Natural killer cell treated with Interleukin-12 subunit alpha and Interleukin-12 subunit beta and Interleukin-15 and Interleukin-18, amount 100 ng/mL, for 72 hours (primary cell): ENCODE measurements around the gene NDEL1. TPM values are rescaled to one million over a fixed set of nuclear protein-coding genes. Genes with fewer than 3 reads are reported as not detected.

ENCODE experiments used
- ATAC-seq, 2 donors: fragments of 150-1000 bp; cut with Tn5 transposase in 1 of 2; sonication (Bioruptor Pico), chemical (Tn5 transposase) in 1 of 2; 2 replicates each; pipeline ENCODE4 v1.10.0; 2021
- DNase-seq: peaks from one replicate; pipeline ENCODE4 v3.0.0; 2022; ENCODE audit warnings: low spot score
- H3K27ac Mint-ChIP-seq, 2 donors: 1 replicate in 1 of 2; 2 replicates in 1 of 2; pipeline ENCODE4 v1.8.0; 2022; ENCODE audit warnings: mixed read lengths in 2 of 2, mild to moderate bottlenecking in 1 of 2, moderate library complexity in 1 of 2
- H3K27me3 Mint-ChIP-seq, 2 donors: 1 replicate in 1 of 2; 2 replicates in 1 of 2; pipeline ENCODE4 v1.8.0; 2022; ENCODE audit warnings: mixed read lengths in 2 of 2
- H3K36me3 Mint-ChIP-seq: one replicate; pipeline ENCODE4 v1.8.0; 2022; ENCODE audit warnings: mixed read lengths
- H3K4me1 Mint-ChIP-seq, 2 donors: 1 replicate in 1 of 2; 2 replicates in 1 of 2; pipeline ENCODE4 v1.8.0; 2022; ENCODE audit warnings: low read depth in 2 of 2, mixed read lengths in 2 of 2, mild to moderate bottlenecking in 1 of 2
- H3K4me3 Mint-ChIP-seq: one replicate; pipeline ENCODE4 v1.8.0; 2022; ENCODE audit warnings: mixed read lengths
- H3K9me3 Mint-ChIP-seq: 2 replicates; pipeline ENCODE4 v1.8.0; 2022; ENCODE audit warnings: mixed read lengths
- total RNA-seq, 2 donors: library from RNA; stranded (reverse); gene quantifications; one replicate each; pipeline ENCODE4 v1.2.3, GENCODE V29; 2022

The NDEL1 gene
- total RNA-seq, 2 donors from 2014 or later = 94.9 to 101 TPM

DNA sequence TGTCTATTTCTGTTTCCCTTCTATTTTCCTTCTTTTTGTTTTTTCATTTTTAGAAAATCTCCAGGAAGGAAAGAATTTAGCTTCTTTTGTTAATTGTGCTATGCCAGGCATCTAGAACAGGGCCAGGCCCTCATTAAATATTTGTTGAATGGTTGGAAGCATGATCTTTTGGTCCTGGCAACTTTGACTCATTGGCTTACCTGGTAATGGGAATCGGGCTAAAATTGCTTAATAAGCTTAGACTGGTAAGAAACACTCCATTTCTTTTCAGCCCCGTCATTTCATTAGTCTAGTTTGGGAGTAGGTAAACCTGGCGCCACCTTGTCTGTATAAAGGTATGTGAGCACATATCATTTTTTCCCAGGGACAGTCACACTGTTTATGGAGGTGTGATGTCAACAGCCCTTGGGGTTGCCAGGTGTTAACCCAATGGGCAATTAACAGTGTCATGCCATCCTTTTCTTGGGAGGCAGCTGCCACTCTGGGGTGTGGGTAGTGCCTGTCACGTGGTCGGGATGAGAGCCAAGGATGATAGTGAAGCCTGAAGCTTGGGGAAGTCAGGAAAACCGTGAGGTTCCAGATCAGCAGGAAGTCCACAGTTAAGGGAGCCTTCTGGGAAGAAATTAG lies 9.5 kb upstream of the NDEL1 start:
- Mint-ChIP-seq H3K4me1 (no peaks in the 10 kb centered on the region), H3K9me3 (no peaks in the 10 kb centered on the region), H3K27ac (peak overlapping the region in 1 of 2 donors; percentile 20), H3K36me3 (no peaks in the 10 kb centered on the region), H3K4me3 (no peak overlapping the region), H3K27me3 (peaks cover 15 to 27% of the 10 kb centered on the region in 2 donors)
- ATAC-seq (no peak), DNase-seq (no peak)

GRCh38 chr17:8426802-8427201 lies 8.9 kb upstream of the NDEL1 start:
- Mint-ChIP-seq H3K27ac (no peak overlapping the region), H3K4me1 (no peaks in the 10 kb centered on the region), H3K27me3 (peaks cover 13 to 25% of the 10 kb centered on the region in 2 donors), H3K4me3 (no peak overlapping the region), H3K9me3 (no peaks in the 10 kb centered on the region), H3K36me3 (no peaks in the 10 kb centered on the region)
- ATAC-seq (no peak), DNase-seq (no peak)

GRCh38 chr17:8430966-8431365 lies 4.7 kb upstream of the NDEL1 start:
- Mint-ChIP-seq H3K36me3 (no peaks in the 10 kb centered on the region), H3K27ac (no peak overlapping the region), H3K9me3 (no peaks in the 10 kb centered on the region), H3K27me3 (peaks cover 6 to 11% of the 10 kb centered on the region in 2 donors), H3K4me1 (peaks cover 3 to 6% of the 10 kb centered on the region in 2 donors), H3K4me3 (no peak overlapping the region)
- DNase-seq (no peak), ATAC-seq (no peak)

- Mint-ChIP-seq H3K4me1 (peaks cover 20 to 31% of the 10 kb centered on the region in 2 donors), H3K4me3 (peak overlapping the region; percentile 93), H3K27me3 (no peaks in the 10 kb centered on the region), H3K27ac (peak overlapping the region; percentile 86 to 98), H3K9me3 (no peaks in the 10 kb centered on the region), H3K36me3 (peaks cover 5% of the 10 kb centered on the region)
- ATAC-seq (peak; percentile 79 to 80), DNase-seq (peak; percentile 82)
Measured at GRCh38 chr17:8436169-8436843, 622 bp downstream of the NDEL1 start.

GRCh38 chr17:8436844-8437171 lies 1.1 kb downstream of the NDEL1 start:
- no peak for ATAC-seq
- peak overlapping the region; percentile 86 to 98 for H3K27ac Mint-ChIP-seq
- peaks cover 24 to 35% of the 10 kb centered on the region in 2 donors for H3K4me1 Mint-ChIP-seq
- peaks cover 5% of the 10 kb centered on the region for H3K36me3 Mint-ChIP-seq
- no peaks in the 10 kb centered on the region for H3K9me3 Mint-ChIP-seq
- H3K27me3 Mint-ChIP-seq = no peaks in the 10 kb centered on the region
- peak overlapping the region; percentile 93 for H3K4me3 Mint-ChIP-seq
- DNase-seq = no peak

DNA sequence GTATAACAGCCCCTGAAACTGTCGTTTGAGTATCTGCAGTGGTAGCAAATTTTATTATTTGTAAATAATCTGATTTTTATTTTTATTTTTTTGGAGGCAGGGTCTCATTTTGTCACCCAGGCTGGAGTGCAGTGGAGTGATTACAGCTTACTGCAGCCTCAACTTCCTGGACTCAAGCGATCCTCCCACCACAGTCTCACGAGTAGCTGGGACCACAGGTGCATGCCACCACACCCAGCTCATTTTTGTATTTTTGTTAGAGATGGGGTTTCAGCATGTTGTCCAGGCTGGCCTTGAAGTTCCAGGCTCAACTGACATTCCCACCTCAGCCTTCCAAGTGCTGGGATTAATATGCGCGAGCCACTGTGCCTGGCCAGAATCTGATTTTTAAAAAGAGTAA lies 2.8 kb downstream of the NDEL1 start:
- no peak for ATAC-seq
- DNase-seq = no peak
- Mint-ChIP-seq H3K36me3 (peaks cover 5% of the 10 kb centered on the region), H3K27me3 (no peaks in the 10 kb centered on the region), H3K4me1 (peaks cover 33 to 45% of the 10 kb centered on the region in 2 donors), H3K27ac (no peak overlapping the region), H3K9me3 (no peaks in the 10 kb centered on the region), H3K4me3 (no peak overlapping the region)

GRCh38 chr17:8439681-8440080 lies 4.0 kb downstream of the NDEL1 start:
- peaks cover 11% of the 10 kb centered on the region for H3K36me3 Mint-ChIP-seq
- no peak overlapping the region for H3K4me3 Mint-ChIP-seq
- peaks cover 34 to 53% of the 10 kb centered on the region in 2 donors for H3K4me1 Mint-ChIP-seq

DNA sequence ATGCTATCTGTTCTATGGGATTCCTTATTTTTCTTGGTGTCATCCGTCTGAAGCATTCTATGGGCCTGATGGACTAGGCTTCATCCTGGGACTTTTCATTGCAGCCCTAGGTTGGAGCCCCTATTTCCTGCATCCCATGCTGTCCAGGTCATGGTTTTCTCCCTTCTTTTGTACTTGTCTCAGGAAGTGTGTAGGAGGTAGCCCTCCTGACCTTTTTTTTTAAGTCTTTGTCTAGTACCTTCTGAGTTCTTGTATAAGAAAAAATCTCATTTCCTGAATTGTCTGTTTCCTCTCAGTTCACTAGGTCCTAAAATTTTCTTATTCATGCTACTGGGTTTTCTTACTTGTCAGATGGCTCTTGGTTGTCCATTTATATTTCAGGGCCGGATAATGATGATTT lies 6.0 kb downstream of the NDEL1 start:
- no peaks in the 10 kb centered on the region for H3K27me3 Mint-ChIP-seq
- H3K27ac Mint-ChIP-seq = peak overlapping the region in 1 of 2 donors; percentile 9
- peaks cover 27 to 44% of the 10 kb centered on the region in 2 donors for H3K4me1 Mint-ChIP-seq
- H3K36me3 Mint-ChIP-seq = peaks cover 14% of the 10 kb centered on the region
- H3K4me3 Mint-ChIP-seq = no peak overlapping the region
- ATAC-seq (no peak), DNase-seq (no peak)
- no peaks in the 10 kb centered on the region for H3K9me3 Mint-ChIP-seq

More at GRCh38 chr17:8439681-8440080, 4.0 kb downstream of the NDEL1 start:
- no peak for ATAC-seq
- DNase-seq = no peak
- H3K9me3 Mint-ChIP-seq = no peaks in the 10 kb centered on the region
- no peak overlapping the region for H3K27ac Mint-ChIP-seq
- no peaks in the 10 kb centered on the region for H3K27me3 Mint-ChIP-seq

GRCh38 chr17:8442310-8442709 lies 6.6 kb downstream of the NDEL1 start:
- H3K36me3 Mint-ChIP-seq = peaks cover 19% of the 10 kb centered on the region
- H3K9me3 Mint-ChIP-seq = no peaks in the 10 kb centered on the region
- H3K27ac Mint-ChIP-seq = peak overlapping the region in 1 of 2 donors; percentile 9
- no peaks in the 10 kb centered on the region for H3K27me3 Mint-ChIP-seq
- DNase-seq = no peak
- ATAC-seq = no peak
- H3K4me1 Mint-ChIP-seq = peaks cover 23 to 44% of the 10 kb centered on the region in 2 donors
- no peak overlapping the region for H3K4me3 Mint-ChIP-seq

DNA sequence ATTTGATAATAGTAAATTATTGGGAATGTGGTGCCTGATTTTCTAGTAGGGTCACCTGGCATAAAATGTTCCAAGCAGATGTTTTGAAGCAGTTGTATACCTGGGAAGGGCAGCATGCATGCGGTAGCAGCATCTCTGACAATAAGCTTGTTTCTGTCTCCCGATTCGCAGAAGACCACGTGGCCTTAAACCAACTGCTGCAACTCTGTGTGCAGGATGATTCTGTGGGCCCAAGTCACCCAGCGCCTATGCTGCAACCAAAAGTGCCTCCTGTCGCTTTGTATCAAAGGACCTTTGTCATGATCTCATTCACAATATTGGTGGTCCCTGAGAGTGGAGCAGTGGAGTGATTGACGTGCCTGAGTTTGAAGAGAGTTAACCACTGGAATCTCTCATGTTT lies 8.1 kb downstream of the NDEL1 start:
- DNase-seq = no peak
- Mint-ChIP-seq H3K36me3 (peaks cover 28% of the 10 kb centered on the region), H3K9me3 (no peaks in the 10 kb centered on the region), H3K27me3 (no peaks in the 10 kb centered on the region), H3K4me1 (peaks cover 23 to 44% of the 10 kb centered on the region in 2 donors), H3K27ac (no peak overlapping the region), H3K4me3 (no peak overlapping the region)
- ATAC-seq = no peak

GRCh38 chr17:8444494-8444893 lies 8.8 kb downstream of the NDEL1 start:
- Mint-ChIP-seq H3K27me3 (no peaks in the 10 kb centered on the region), H3K9me3 (no peaks in the 10 kb centered on the region), H3K36me3 (peaks cover 31% of the 10 kb centered on the region), H3K4me1 (peaks cover 23 to 44% of the 10 kb centered on the region in 2 donors), H3K27ac (no peak overlapping the region), H3K4me3 (no peak overlapping the region)
- no peak for ATAC-seq
- DNase-seq = no peak

DNA sequence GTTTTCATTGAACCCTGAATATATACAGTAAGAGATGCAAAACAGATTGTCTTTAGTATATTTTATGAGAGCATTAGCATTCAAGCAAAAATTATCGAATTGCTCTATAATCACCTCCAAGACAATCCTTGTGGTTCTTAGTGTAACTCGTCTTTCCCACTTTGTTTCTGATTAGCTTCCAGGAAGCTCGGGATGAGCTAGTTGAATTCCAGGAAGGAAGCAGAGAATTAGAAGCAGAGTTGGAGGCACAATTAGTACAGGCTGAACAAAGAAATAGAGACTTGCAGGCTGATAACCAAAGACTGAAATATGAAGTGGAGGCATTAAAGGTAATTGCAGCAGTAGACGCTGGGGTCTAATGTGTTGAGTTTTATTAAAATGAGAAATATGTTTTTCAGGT lies 9.9 kb downstream of the NDEL1 start:
- no peaks in the 10 kb centered on the region for H3K9me3 Mint-ChIP-seq
- peaks cover 19 to 44% of the 10 kb centered on the region in 2 donors for H3K4me1 Mint-ChIP-seq
- no peak for ATAC-seq
- no peak for DNase-seq
- no peak overlapping the region for H3K27ac Mint-ChIP-seq
- H3K36me3 Mint-ChIP-seq = peaks cover 34% of the 10 kb centered on the region
- no peaks in the 10 kb centered on the region for H3K27me3 Mint-ChIP-seq
- H3K4me3 Mint-ChIP-seq = no peak overlapping the region

GRCh38 chr17:8447799-8448198 lies 12.1 kb downstream of the NDEL1 start:
- ATAC-seq = no peak
- Mint-ChIP-seq H3K36me3 (peaks cover 43% of the 10 kb centered on the region), H3K27ac (peak overlapping the region in 1 of 2 donors; percentile 63), H3K4me3 (no peak overlapping the region), H3K27me3 (no peaks in the 10 kb centered on the region), H3K4me1 (peaks cover 10 to 36% of the 10 kb centered on the region in 2 donors), H3K9me3 (no peaks in the 10 kb centered on the region)
- DNase-seq = no peak

DNA sequence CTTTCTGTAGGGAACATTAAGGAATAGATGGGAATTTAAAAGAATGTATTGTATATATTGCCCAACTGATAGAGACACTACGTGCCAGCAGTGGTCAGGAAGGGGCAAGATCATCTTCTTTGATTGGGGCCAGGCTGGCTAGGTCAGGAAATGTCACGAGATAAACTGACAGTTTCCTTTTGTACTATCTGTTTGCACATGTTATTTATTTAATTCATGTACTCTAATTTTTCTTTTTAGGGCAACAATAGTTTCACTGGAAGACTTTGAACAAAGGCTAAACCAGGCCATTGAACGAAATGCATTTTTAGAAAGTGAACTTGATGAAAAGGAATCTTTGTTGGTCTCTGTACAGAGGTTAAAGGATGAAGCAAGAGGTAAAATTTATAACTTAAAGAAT lies 12.6 kb downstream of the NDEL1 start:
- ATAC-seq (peak in 1 of 2 donors; percentile 62), DNase-seq (no peak)
- H3K27me3 Mint-ChIP-seq = no peaks in the 10 kb centered on the region
- peaks cover 6 to 31% of the 10 kb centered on the region in 2 donors for H3K4me1 Mint-ChIP-seq
- no peaks in the 10 kb centered on the region for H3K9me3 Mint-ChIP-seq
- peak overlapping the region in 1 of 2 donors; percentile 63 for H3K27ac Mint-ChIP-seq
- no peak overlapping the region for H3K4me3 Mint-ChIP-seq
- H3K36me3 Mint-ChIP-seq = peaks cover 43% of the 10 kb centered on the region
